Prostate gland (tissue), 2 donors: Measurements from ENCODE around the gene TRAPPC3. TPM values are rescaled to one million over a fixed set of nuclear protein-coding genes. Genes with fewer than 3 reads are reported as not detected.
"Not testable (repeated sequence)": the region's sequence is repeated elsewhere in the genome, so short reads cannot be mapped to it uniquely, and the experiment has no call there.

Experiments
- DNase-seq: peaks from one replicate; pipeline ENCODE4 v3.0.0-alpha.2; 2019; ENCODE audit warnings: low spot score
- H3K27ac ChIP-seq, 2 donors: fragments of 200-600 bp; sonication (generic); 2 replicates each; pipeline ENCODE4 v1.5.1; 2017 to 2019
- H3K27me3 ChIP-seq: fragments of 200-600 bp; sonication (generic); replicated peaks from 2 replicates; pipeline ENCODE4 v1.5.1; 2019; ENCODE audit not compliant: insufficient read depth
- H3K36me3 ChIP-seq, 2 donors: fragments of 200-600 bp; sonication (generic); 1 replicate in 1 of 2; 2 replicates in 1 of 2; pipeline versions ENCODE4 v1.5.1 to v1.8.1; 2017 to 2019
- H3K4me1 ChIP-seq: fragments of 200-600 bp; sonication (generic); replicated peaks from 2 replicates; pipeline ENCODE4 v1.5.1; 2019
- H3K4me3 ChIP-seq, 2 donors: fragments of 200-600 bp; sonication (generic); 2 replicates each; pipeline ENCODE4 v1.5.1; 2017 to 2019
- H3K9me3 ChIP-seq: fragments of 200-600 bp; sonication (generic); 2 replicates; pipeline ENCODE4 v1.5.1; 2017
- CTCF ChIP-seq, 4 experiments: fragments of 200-600 bp in 2 of 4; fragments of 450-650 bp in 2 of 4; sonication (generic) in 2 of 4; IDR thresholded peaks; 1 replicate in 3 of 4; 2 replicates in 1 of 4; pipeline ENCODE4 v1.5.1; 2016 to 2019; ENCODE audit warnings: antibody characterized with exemption in 4 of 4, mild to moderate bottlenecking in 2 of 4, moderate library complexity in 2 of 4
- POLR2A ChIP-seq: fragments of 450-650 bp; IDR thresholded peaks from one replicate; pipeline ENCODE4 v1.6.1; 2016; ENCODE audit warnings: antibody characterized with exemption, mild to moderate bottlenecking
- POLR2AphosphoS5 ChIP-seq: sonication (generic); formaldehyde crosslinking; IDR thresholded peaks from one replicate; pipeline ENCODE4 v1.6.1; 2017; ENCODE audit warnings: antibody characterized with exemption
- WGBS: methylation state at CpG from one replicate; pipeline ENCODE4 v1.1.5; 2018; 5-methylcytosine and 5-hydroxymethylcytosine counted together
- intact Hi-C: fragments of 100-400 bp; cut with DNase I; formaldehyde crosslinking; loops from one replicate; pipeline ENCODE4 v1.14.2; 2022
- total RNA-seq, 2 donors: library from RNA; depleted of rRNA; stranded (reverse); fragments of >200 nt; gene quantifications; one replicate each; pipeline ENCODE4 v1.1.0, GENCODE V29; 2016

Gene TRAPPC3
- total RNA-seq, 2 donors from 2014 or later, result 90.0 to 92.5 TPM

- peak; percentile 73 for DNase-seq
- no peaks in the 10 kb centered on the region for H3K36me3 ChIP-seq
- TF ChIP-seq POLR2AphosphoS5 (peak; percentile 80), CTCF (IDR thresholded peaks at IDR 0.05) (no peak), POLR2A (peak; percentile 52)
- H3K27ac ChIP-seq, result peak overlapping the region; percentile 85 to 100
- 10% methylated on average over 14 of the region's 14 CpGs for WGBS
- no peaks in the 10 kb centered on the region for H3K9me3 ChIP-seq
- peak overlapping the region in 1 of 2 donors; percentile 3 for H3K4me3 ChIP-seq
- intact Hi-C loops, result no loop called here
- no peaks in the 10 kb centered on the region for H3K27me3 ChIP-seq
- peaks cover 61% of the 10 kb centered on the region for H3K4me1 ChIP-seq
These were observed 12.6 kb upstream of the TRAPPC3 start for GRCh38 chr1:36161641-36162531.

GRCh38 chr1:36160949-36161485, 11.7 kb upstream of the TRAPPC3 start:
- H3K9me3 ChIP-seq, result no peaks in the 10 kb centered on the region
- TF ChIP-seq POLR2A (no peak), POLR2AphosphoS5 (peak; percentile 12), CTCF (IDR thresholded peaks at IDR 0.05) (peak in 2 of 4 experiments; percentile 12 to 15)
- no peak for DNase-seq
- no peaks in the 10 kb centered on the region for H3K27me3 ChIP-seq
- peaks cover 61% of the 10 kb centered on the region for H3K4me1 ChIP-seq
- peak overlapping the region; percentile 0 to 3 for H3K4me3 ChIP-seq
- intact Hi-C loops, result no loop called here
- peak overlapping the region; percentile 85 to 100 for H3K27ac ChIP-seq
- no peaks in the 10 kb centered on the region for H3K36me3 ChIP-seq
- WGBS, result 11% methylated on average over 12 of the region's 12 CpGs

- H3K9me3 ChIP-seq, result no peaks in the 10 kb centered on the region
- H3K4me3 ChIP-seq, result peak overlapping the region in 1 of 2 donors; percentile 0
- TF ChIP-seq POLR2A (no peak), CTCF (IDR thresholded peaks at IDR 0.05) (no peak)
- no peaks in the 10 kb centered on the region for H3K27me3 ChIP-seq
- peak overlapping the region; percentile 85 to 100 for H3K27ac ChIP-seq
- peaks cover 61% of the 10 kb centered on the region for H3K4me1 ChIP-seq
- WGBS, result 61% methylated on average over 4 of the region's 4 CpGs
- intact Hi-C loops, result no loop called here
- DNase-seq, result no peak
- H3K36me3 ChIP-seq, result no peaks in the 10 kb centered on the region
These were observed 11.2 kb upstream of the TRAPPC3 start for GRCh38 chr1:36160388-36160948.

GRCh38 chr1:36159614-36160387, 10.5 kb upstream of the TRAPPC3 start:
- DNase-seq, result no peak
- Histone ChIP-seq H3K36me3 (no peaks in the 10 kb centered on the region), H3K4me3 (no peak overlapping the region), H3K9me3 (no peaks in the 10 kb centered on the region), H3K4me1 (peaks cover 67% of the 10 kb centered on the region), H3K27me3 (no peaks in the 10 kb centered on the region), H3K27ac (peak overlapping the region; percentile 85 to 100)
- intact Hi-C loops, result loop anchor here (5.0 kb wide), 1 partner anchor 228 kb away; the partner anchor contains the start of gene STK40
- 85% methylated on average over 10 of the region's 10 CpGs for WGBS
- TF ChIP-seq CTCF (IDR thresholded peaks at IDR 0.05), result no peak
- TF ChIP-seq POLR2AphosphoS5, result no peak
- TF ChIP-seq POLR2A, result no peak

DNA sequence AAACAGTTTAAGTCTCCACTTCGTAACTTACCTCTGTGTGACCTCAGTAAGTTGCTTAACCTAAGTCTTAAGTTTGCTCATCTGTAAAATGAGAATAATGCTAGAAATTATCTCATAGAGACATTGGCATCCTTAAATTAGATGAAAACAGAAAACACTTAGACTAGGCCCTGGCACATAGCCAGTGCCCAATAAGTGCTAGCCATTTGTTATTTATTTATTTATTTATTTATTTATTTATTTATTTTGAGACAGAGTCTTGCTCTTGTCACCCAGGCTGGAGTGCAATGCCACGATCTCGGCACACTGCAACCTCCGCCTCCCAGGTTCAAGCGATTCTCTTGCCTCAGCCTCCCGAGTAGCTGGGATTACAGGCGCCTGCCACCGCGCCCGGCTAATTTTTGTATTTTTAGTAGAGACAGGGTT, 9.6 kb upstream of the TRAPPC3 start:
- intact Hi-C loops, result loop anchor here (5.0 kb wide), 1 partner anchor 228 kb away; the partner anchor contains the start of gene STK40
- Histone ChIP-seq H3K4me1 (peaks cover 64% of the 10 kb centered on the region), H3K27ac (peak overlapping the region; percentile 99 to 100)
- not testable (repeated sequence) for H3K4me3 ChIP-seq, H3K9me3 ChIP-seq, DNase-seq, H3K27me3 ChIP-seq, H3K36me3 ChIP-seq
- 89% methylated on average over 10 of the region's 10 CpGs for WGBS
